Kidney (tissue), 14 donors: Measurements from ENCODE around the gene NANS. TPM values are rescaled to one million over a fixed set of nuclear protein-coding genes. Genes with fewer than 3 reads are reported as not detected.

ENCODE experiments used
- DNase-seq, 5 donors: peaks; one replicate each; pipeline ENCODE4 v3.0.0-alpha.2; 2013 to 2020
- FAIRE-seq: peaks from 2 replicates; lab custom pipeline; 2012; peaks lifted over from hg19 to GRCh38; lab: Jason Lieb, UNC
- H3K27ac ChIP-seq, 2 donors: one replicate each; pipeline ENCODE4 v1.7.0; 2013; ENCODE audit warnings: low read depth in 2 of 2, low read length in 2 of 2, inconsistent platforms in 1 of 2
- H3K27me3 ChIP-seq: one replicate; pipeline ENCODE4 v1.7.1; 2013; ENCODE audit warnings: low read length, inconsistent platforms; ENCODE audit not compliant: control insufficient read depth, insufficient read depth
- H3K36me3 ChIP-seq, 3 donors: one replicate each; pipeline versions ENCODE4 v1.7.0 to v1.7.1; 2013; ENCODE audit warnings: low read length in 3 of 3, control low read depth in 1 of 3, inconsistent platforms in 1 of 3; ENCODE audit not compliant: insufficient read depth in 3 of 3, control insufficient read depth in 2 of 3
- H3K4me1 ChIP-seq, 3 donors: one replicate each; pipeline versions ENCODE4 v1.7.0 to v1.7.1; 2013; ENCODE audit warnings: low read length in 3 of 3, inconsistent platforms in 1 of 3, low read depth in 1 of 3; ENCODE audit not compliant: control insufficient read depth in 2 of 3, insufficient read depth in 2 of 3
- H3K4me3 ChIP-seq, 3 donors: one replicate each; pipeline versions ENCODE4 v1.7.0 to v1.8.1; 2013; ENCODE audit warnings: low read length in 3 of 3, control low read depth in 1 of 3, inconsistent platforms in 1 of 3
- H3K9ac ChIP-seq, 3 donors: one replicate each; pipeline versions ENCODE4 v1.7.0 to v1.7.1; 2013; ENCODE audit warnings: low read length in 3 of 3, control low read depth in 1 of 3, inconsistent platforms in 1 of 3
- H3K9me3 ChIP-seq, 3 donors: one replicate each; pipeline versions ENCODE4 v1.7.0 to v1.7.1; 2013; ENCODE audit warnings: low read length in 3 of 3, control low read depth in 1 of 3, inconsistent platforms in 1 of 3; ENCODE audit not compliant: control insufficient read depth in 2 of 3, insufficient read depth in 1 of 3
- intact Hi-C: fragments of 100-400 bp; cut with DNase I; formaldehyde crosslinking; loops from one replicate; pipeline ENCODE4 v1.11.1; 2022
- polyA plus RNA-seq: library from polyadenylated mRNA; stranded (reverse); fragments of 350-450 nt; fragmentation: Illumina TruSeq; extraction: RNeasy Lipid Tissue Mini Kit (QIAGEN cat#74804); gene quantifications from one replicate; pipeline ENCODE4 v1.2.3, GENCODE V29; 2014; ENCODE audit warnings: low read depth, low replicate concordance; ENCODE audit not compliant: insufficient read depth
- total RNA-seq: library from RNA; stranded (reverse); fragmentation: NEBNext Ultra II Directional; extraction: Animal tissue kit (Norgen Biotek cat#: 25700); gene quantifications from one replicate; pipeline ENCODE4 v1.2.1, GENCODE V29; 2021
- TF ChIP-seq, protein P1 (sequence below): IDR thresholded peaks from 3 replicates; pipeline ENCODE4 v1.5.1; 2012; ENCODE audit warnings: mild to moderate bottlenecking, moderate library complexity, borderline replicate concordance; ENCODE audit not compliant: insufficient read depth; ENCODE audit errors: extremely low read depth
- donor health status: control.
- donor health status: control.
- donor health status: control.
- donor health status: control.
- donor health status: control.
- donor health status: DM: yes; HTN: yes; CAD: no.
- donor health status: Normal renal cell carcinoma (clear cell type).

NANS gene
- total and polyA plus RNA-seq, 2 donors from 2014 or later, result 35.8 to 47.7 TPM

DNA sequence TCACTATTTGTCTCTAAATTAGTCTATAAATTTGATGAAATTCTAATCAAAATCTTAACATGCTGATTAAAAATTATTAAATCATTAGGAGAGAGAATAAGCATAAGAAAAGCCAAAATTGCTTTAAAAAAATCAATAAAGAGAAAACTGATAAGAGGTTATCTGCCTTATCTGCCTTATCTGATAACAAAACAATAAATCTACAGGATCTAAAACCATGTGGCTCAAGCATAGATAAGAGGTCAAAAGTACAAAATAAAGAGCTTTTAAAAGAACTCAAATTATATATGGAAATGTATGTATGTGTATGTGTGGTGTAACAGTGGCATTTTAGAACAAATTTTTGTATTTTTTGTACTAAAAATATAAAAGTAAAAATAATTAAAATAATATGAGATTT, 43.9 kb downstream of the NANS start:
- H3K27me3 ChIP-seq, result no peaks in the 10 kb centered on the region
- no peak overlapping the region for H3K27ac ChIP-seq
- no peaks in the 10 kb centered on the region for H3K9me3 ChIP-seq
- intact Hi-C loops, result no loop called here
- H3K9ac ChIP-seq, result no peak overlapping the region
- no peaks in the 10 kb centered on the region for H3K4me1 ChIP-seq
- FAIRE-seq (peak; percentile 51), DNase-seq (no peak)
- H3K36me3 ChIP-seq, result no peaks in the 10 kb centered on the region
- TF ChIP-seq, protein P1, sequence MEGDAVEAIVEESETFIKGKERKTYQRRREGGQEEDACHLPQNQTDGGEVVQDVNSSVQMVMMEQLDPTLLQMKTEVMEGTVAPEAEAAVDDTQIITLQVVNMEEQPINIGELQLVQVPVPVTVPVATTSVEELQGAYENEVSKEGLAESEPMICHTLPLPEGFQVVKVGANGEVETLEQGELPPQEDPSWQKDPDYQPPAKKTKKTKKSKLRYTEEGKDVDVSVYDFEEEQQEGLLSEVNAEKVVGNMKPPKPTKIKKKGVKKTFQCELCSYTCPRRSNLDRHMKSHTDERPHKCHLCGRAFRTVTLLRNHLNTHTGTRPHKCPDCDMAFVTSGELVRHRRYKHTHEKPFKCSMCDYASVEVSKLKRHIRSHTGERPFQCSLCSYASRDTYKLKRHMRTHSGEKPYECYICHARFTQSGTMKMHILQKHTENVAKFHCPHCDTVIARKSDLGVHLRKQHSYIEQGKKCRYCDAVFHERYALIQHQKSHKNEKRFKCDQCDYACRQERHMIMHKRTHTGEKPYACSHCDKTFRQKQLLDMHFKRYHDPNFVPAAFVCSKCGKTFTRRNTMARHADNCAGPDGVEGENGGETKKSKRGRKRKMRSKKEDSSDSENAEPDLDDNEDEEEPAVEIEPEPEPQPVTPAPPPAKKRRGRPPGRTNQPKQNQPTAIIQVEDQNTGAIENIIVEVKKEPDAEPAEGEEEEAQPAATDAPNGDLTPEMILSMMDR, result no peak
- H3K4me3 ChIP-seq, result no peak overlapping the region

DNA sequence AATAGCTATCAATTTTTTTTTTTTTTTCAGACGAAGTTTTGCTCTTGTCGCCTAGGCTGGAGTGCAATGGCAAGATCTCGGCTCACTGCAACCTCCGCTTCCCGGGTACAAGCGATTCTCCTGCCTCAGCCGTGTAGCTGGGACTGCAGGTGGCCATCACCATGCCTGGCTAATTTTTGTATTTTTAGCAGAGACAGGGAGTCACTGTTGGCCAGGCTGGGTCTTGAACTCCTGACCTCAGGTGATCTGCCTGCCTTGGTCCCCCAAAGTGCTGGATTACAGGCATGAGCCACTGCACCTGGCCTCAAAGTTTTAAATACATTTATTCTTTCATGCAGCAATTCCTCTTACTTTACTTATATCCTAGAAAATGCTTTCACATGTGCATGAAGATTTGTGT, 44.9 kb downstream of the NANS start:
- intact Hi-C loops, result no loop called here
- no peaks in the 10 kb centered on the region for H3K4me1 ChIP-seq
- TF ChIP-seq, protein P1, result no peak
- no peaks in the 10 kb centered on the region for H3K27me3 ChIP-seq
- FAIRE-seq (no peak), DNase-seq (peak in 1 of 5 donors; percentile 35)
- H3K9me3 ChIP-seq, result no peaks in the 10 kb centered on the region
- H3K36me3 ChIP-seq, result no peaks in the 10 kb centered on the region
- no peak overlapping the region for H3K4me3 ChIP-seq
- no peak overlapping the region for H3K9ac ChIP-seq
- H3K27ac ChIP-seq, result no peak overlapping the region

DNA sequence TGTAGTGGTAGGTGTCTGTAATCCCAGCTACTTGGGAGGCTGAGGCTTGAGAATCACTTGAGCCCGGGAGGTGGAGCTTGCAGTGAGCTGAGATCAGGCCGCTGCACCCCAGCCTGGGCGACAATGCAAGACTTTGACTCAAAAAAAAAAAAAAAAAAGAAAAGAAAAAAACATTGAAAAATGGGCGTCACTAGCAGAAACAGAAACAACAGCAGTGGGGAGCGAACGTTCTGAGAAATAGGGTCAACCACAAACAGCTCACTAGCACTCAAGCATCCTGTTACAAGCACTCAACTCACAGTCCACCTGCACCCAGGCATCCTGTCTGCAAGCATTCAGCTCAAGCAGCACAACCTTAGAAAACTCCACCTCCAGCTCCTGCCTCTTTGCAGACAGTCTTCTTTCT, 45.3 kb downstream of the NANS start:
- TF ChIP-seq, protein P1, result no peak

DNA sequence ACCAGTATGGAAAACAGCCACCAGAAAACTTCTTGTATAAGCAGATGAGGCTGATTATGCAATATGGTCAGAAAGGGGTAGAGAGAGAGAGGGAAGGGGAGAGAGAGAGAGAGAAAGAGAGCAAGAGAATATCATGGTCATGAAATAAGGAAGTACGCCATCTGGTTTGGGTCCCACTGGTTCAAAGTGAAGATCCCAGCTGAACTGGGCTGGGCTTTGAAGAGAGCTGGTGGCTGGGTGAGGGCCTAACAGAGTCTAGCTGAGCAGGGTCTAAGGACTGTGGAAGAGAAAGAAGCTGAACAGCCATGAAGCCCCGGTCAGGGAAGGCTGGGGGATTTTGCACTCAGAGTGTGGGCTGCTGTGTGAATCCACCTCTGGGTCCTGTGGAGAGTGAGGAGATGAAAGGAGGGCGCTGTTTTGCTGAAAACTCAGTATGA, 47.9 kb downstream of the NANS start:
- intact Hi-C loops, result no loop called here
- H3K4me3 ChIP-seq, result no peak overlapping the region
- TF ChIP-seq, protein P1, result no peak
- H3K9me3 ChIP-seq, result no peaks in the 10 kb centered on the region
- FAIRE-seq (no peak), DNase-seq (peak in 1 of 5 donors; percentile 27)
- H3K9ac ChIP-seq, result no peak overlapping the region
- no peaks in the 10 kb centered on the region for H3K27me3 ChIP-seq
- no peaks in the 10 kb centered on the region for H3K36me3 ChIP-seq
- peaks cover 0 to 2% (median 0%) of the 10 kb centered on the region in 3 donors for H3K4me1 ChIP-seq
- no peak overlapping the region for H3K27ac ChIP-seq

More for the DNA sequence above, 45.3 kb downstream of the NANS start:
- Histone ChIP-seq H3K9ac (no peak overlapping the region), H3K27ac (no peak overlapping the region), H3K4me3 (no peak overlapping the region), H3K27me3 (no peaks in the 10 kb centered on the region), H3K9me3 (no peaks in the 10 kb centered on the region), H3K4me1 (no peaks in the 10 kb centered on the region), H3K36me3 (no peaks in the 10 kb centered on the region)
- FAIRE-seq, result no peak
- intact Hi-C loops, result no loop called here
- peak in 3 of 5 donors; percentile 26 to 65 (median 28) for DNase-seq
